GM23338 (cell line): ENCODE measurements around the gene PEAR1. TPM values are rescaled to one million over a fixed set of nuclear protein-coding genes. Genes with fewer than 3 reads are reported as not detected.

Experiments
- ATAC-seq: fragments of 200-7000 bp; cut with Tn5 transposase; 3 replicates; pipeline ENCODE4 v1.9.1; 2020
- DNase-seq: peaks from one replicate; pipeline ENCODE4 v3.0.0-alpha.2; 2015; ENCODE audit warnings: low spot score
- H2AFZ ChIP-seq: fragments of 200-600 bp; sonication (generic); 2 replicates; pipeline ENCODE4 v1.8.0; 2016; ENCODE audit warnings: antibody characterized with exemption, mild to moderate bottlenecking, moderate library complexity
- H3F3A ChIP-seq: fragments of 200-600 bp; sonication (generic); replicated peaks from 2 replicates; pipeline ENCODE4 v1.8.0; 2017; ENCODE audit warnings: antibody characterized with exemption, mixed run types, low read depth
- H3K27ac ChIP-seq: fragments of 200-600 bp; sonication (generic); 2 replicates; pipeline ENCODE4 v1.6.1; 2016; ENCODE audit warnings: low read depth
- H3K27me3 ChIP-seq: fragments of 200-600 bp; sonication (generic); 2 replicates; pipeline ENCODE4 v1.8.0; 2016; ENCODE audit warnings: mild to moderate bottlenecking, mixed run types, moderate library complexity; ENCODE audit not compliant: insufficient read depth
- H3K36me3 ChIP-seq: fragments of 200-600 bp; sonication (generic); 2 replicates; pipeline ENCODE4 v1.8.0; 2016; ENCODE audit warnings: mild to moderate bottlenecking; ENCODE audit not compliant: insufficient read depth
- H3K4me1 ChIP-seq: fragments of 200-600 bp; sonication (generic); 2 replicates; pipeline ENCODE4 v1.8.0; 2016; ENCODE audit warnings: mild to moderate bottlenecking, moderate library complexity; ENCODE audit not compliant: insufficient read depth
- H3K4me2 ChIP-seq: fragments of 200-600 bp; sonication (generic); 2 replicates; pipeline ENCODE4 v1.7.1; 2017; ENCODE audit warnings: mixed run types
- H3K4me3 ChIP-seq: fragments of 200-600 bp; sonication (generic); 2 replicates; pipeline ENCODE4 v1.6.1; 2016; ENCODE audit warnings: mixed run types
- H3K79me2 ChIP-seq: fragments of 200-600 bp; sonication (generic); replicated peaks from 2 replicates; pipeline ENCODE4 v1.8.0; 2017; ENCODE audit warnings: mild to moderate bottlenecking; ENCODE audit not compliant: insufficient read depth
- H3K9me2 ChIP-seq: fragments of 200-600 bp; sonication (generic); 2 replicates; pipeline ENCODE4 v1.8.0; 2017; ENCODE audit not compliant: insufficient read depth
- H4K20me1 ChIP-seq: fragments of 200-600 bp; sonication (generic); replicated peaks from 2 replicates; pipeline ENCODE4 v1.8.0; 2017; ENCODE audit warnings: mild to moderate bottlenecking; ENCODE audit not compliant: insufficient read depth
- H3K27ac Mint-ChIP-seq: 2 replicates; pipeline ENCODE4 v1.8.0; 2020; ENCODE audit warnings: inconsistent platforms, mild to moderate bottlenecking, moderate library complexity, mixed read lengths
- H3K27me3 Mint-ChIP-seq: 3 replicates; pipeline ENCODE4 v1.8.0; 2022; ENCODE audit warnings: low read depth, mild to moderate bottlenecking, moderate library complexity, mixed read lengths, inconsistent platforms; ENCODE audit not compliant: insufficient read depth, poor library complexity
- H3K36me3 Mint-ChIP-seq: 3 replicates; pipeline ENCODE4 v1.8.0; 2021; ENCODE audit warnings: low read depth, mild to moderate bottlenecking, inconsistent platforms, moderate library complexity, mixed read lengths
- H3K4me1 Mint-ChIP-seq: 3 replicates; pipeline ENCODE4 v1.8.0; 2020; ENCODE audit warnings: mild to moderate bottlenecking, inconsistent platforms, mixed read lengths
- H3K4me3 Mint-ChIP-seq: 3 replicates; pipeline ENCODE4 v1.8.0; 2021; ENCODE audit warnings: moderate library complexity, mild to moderate bottlenecking, inconsistent platforms, mixed read lengths
- H3K9me3 Mint-ChIP-seq: 3 replicates; pipeline ENCODE4 v1.8.0; 2020; ENCODE audit warnings: moderate library complexity, mild to moderate bottlenecking, inconsistent platforms, mixed read lengths
- CREB1 ChIP-seq: fragments of 250-450 bp; sonication (Bioruptor Pico); IDR thresholded peaks from 2 replicates; pipeline ENCODE4 v1.5.0; 2020; ENCODE audit warnings: low read depth, mild to moderate bottlenecking, moderate library complexity
- EZH2 ChIP-seq: fragments of 200-600 bp; sonication (generic); IDR thresholded peaks from one replicate; pipeline ENCODE4 v1.8.0; 2017; ENCODE audit warnings: antibody characterized with exemption, mild to moderate bottlenecking, low read depth; ENCODE audit not compliant: unreplicated experiment
- EZH2phosphoT487 ChIP-seq: fragments of 200-600 bp; sonication (generic); IDR thresholded peaks from one replicate; pipeline ENCODE4 v1.8.1; 2018; ENCODE audit warnings: antibody characterized with exemption; ENCODE audit not compliant: unreplicated experiment
- JUNB ChIP-seq: IDR thresholded peaks from one replicate; pipeline ENCODE4 v1.6.1; 2016; ENCODE audit warnings: antibody characterized with exemption; ENCODE audit not compliant: unreplicated experiment
- NANOG ChIP-seq: IDR thresholded peaks from 2 replicates; pipeline ENCODE4 v1.6.1; 2016; ENCODE audit warnings: antibody characterized with exemption, borderline replicate concordance
- POLR2AphosphoS5 ChIP-seq: IDR thresholded peaks from 2 replicates; pipeline ENCODE4 v1.6.1; 2016; ENCODE audit warnings: antibody characterized with exemption, low read depth
- STAT1 ChIP-seq: IDR thresholded peaks from one replicate; pipeline ENCODE4 v1.6.1; 2016; ENCODE audit warnings: antibody characterized with exemption; ENCODE audit not compliant: unreplicated experiment
- ZNF114 ChIP-seq: fragments of 250-450 bp; sonication (Bioruptor Pico); IDR thresholded peaks from 2 replicates; pipeline ENCODE4 v1.5.0; 2020; ENCODE audit warnings: mild to moderate bottlenecking, moderate library complexity
- ZNF331 ChIP-seq: fragments of 250-450 bp; sonication (Bioruptor Pico); IDR thresholded peaks from 2 replicates; pipeline ENCODE4 v1.5.0; 2020; ENCODE audit warnings: low read depth, mild to moderate bottlenecking, moderate library complexity
- polyA plus RNA-seq: library from polyadenylated mRNA; unstranded; fragments of >200 nt; fragmentation: Nextera tagmentation; extraction: Ambion mirVana; gene quantifications from 2 replicates; pipeline ENCODE4 v1.2.1, GENCODE V29; 2016
- total RNA-seq: library from RNA; depleted of rRNA; stranded (reverse); fragments of >200 nt; shearing (Covaris generic); gene quantifications from 2 replicates; pipeline ENCODE4 v1.2.3, GENCODE V29; 2014
- TF ChIP-seq, protein P1 (sequence below): fragments of 250-450 bp; sonication (Bioruptor Pico); IDR thresholded peaks from 2 replicates; pipeline ENCODE4 v1.5.0; 2020; ENCODE audit warnings: mild to moderate bottlenecking, moderate library complexity
- TF ChIP-seq, protein P2 (sequence below): IDR thresholded peaks from 2 replicates; pipeline ENCODE4 v1.6.1; 2016; ENCODE audit warnings: antibody characterized with exemption
- TF ChIP-seq, protein P3 (sequence below), 2 experiments: fragments of 200-600 bp in 1 of 2; sonication (generic) in 1 of 2; conservative IDR thresholded peaks; 2 replicates each; pipeline versions ENCODE4 v1.5.1 to v1.6.1; 2016 to 2017; ENCODE audit warnings: antibody characterized with exemption in 2 of 2, low read depth in 2 of 2, mild to moderate bottlenecking in 2 of 2, moderate library complexity in 1 of 2

Gene PEAR1
- total and polyA plus RNA-seq, 2 experiments from 2014 or later: 0.28 to 0.47 TPM

DNA sequence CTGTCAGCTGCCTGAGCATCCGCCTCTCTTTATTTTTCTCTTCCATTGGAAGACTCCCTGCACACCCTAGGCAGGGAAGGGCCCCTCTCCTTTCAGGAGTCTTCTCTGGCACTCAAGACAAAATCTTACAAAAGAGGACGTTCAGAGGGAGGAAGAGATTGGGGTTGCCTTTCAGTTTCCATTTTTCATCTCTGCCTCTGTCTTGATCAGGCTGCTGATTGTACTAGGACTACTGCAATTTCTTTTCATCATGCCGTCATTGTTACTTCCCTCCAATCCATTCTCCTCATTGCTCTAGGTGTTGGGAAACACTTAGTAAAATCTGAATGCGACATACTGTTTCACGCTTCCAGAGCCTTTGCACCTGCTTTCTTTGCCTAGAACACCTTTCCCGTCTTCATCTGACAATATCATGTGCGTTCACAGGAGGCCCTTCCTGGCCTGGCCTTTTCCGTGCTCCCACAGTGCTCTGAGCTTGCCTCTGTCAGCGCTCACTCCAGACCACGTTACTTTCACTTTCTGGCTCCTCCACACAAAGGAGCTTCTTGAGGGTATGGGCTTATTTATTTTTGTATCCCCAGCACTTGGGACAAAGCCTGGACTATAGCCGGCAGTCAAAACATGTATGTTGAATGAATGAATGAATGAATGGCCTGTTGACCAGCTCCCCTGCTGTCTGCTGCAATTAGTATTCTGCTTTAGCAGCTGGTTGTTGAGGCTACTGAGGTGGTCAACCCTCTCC lies 37.9 kb downstream of the PEAR1 start (continued):
- TF ChIP-seq, protein P1, sequence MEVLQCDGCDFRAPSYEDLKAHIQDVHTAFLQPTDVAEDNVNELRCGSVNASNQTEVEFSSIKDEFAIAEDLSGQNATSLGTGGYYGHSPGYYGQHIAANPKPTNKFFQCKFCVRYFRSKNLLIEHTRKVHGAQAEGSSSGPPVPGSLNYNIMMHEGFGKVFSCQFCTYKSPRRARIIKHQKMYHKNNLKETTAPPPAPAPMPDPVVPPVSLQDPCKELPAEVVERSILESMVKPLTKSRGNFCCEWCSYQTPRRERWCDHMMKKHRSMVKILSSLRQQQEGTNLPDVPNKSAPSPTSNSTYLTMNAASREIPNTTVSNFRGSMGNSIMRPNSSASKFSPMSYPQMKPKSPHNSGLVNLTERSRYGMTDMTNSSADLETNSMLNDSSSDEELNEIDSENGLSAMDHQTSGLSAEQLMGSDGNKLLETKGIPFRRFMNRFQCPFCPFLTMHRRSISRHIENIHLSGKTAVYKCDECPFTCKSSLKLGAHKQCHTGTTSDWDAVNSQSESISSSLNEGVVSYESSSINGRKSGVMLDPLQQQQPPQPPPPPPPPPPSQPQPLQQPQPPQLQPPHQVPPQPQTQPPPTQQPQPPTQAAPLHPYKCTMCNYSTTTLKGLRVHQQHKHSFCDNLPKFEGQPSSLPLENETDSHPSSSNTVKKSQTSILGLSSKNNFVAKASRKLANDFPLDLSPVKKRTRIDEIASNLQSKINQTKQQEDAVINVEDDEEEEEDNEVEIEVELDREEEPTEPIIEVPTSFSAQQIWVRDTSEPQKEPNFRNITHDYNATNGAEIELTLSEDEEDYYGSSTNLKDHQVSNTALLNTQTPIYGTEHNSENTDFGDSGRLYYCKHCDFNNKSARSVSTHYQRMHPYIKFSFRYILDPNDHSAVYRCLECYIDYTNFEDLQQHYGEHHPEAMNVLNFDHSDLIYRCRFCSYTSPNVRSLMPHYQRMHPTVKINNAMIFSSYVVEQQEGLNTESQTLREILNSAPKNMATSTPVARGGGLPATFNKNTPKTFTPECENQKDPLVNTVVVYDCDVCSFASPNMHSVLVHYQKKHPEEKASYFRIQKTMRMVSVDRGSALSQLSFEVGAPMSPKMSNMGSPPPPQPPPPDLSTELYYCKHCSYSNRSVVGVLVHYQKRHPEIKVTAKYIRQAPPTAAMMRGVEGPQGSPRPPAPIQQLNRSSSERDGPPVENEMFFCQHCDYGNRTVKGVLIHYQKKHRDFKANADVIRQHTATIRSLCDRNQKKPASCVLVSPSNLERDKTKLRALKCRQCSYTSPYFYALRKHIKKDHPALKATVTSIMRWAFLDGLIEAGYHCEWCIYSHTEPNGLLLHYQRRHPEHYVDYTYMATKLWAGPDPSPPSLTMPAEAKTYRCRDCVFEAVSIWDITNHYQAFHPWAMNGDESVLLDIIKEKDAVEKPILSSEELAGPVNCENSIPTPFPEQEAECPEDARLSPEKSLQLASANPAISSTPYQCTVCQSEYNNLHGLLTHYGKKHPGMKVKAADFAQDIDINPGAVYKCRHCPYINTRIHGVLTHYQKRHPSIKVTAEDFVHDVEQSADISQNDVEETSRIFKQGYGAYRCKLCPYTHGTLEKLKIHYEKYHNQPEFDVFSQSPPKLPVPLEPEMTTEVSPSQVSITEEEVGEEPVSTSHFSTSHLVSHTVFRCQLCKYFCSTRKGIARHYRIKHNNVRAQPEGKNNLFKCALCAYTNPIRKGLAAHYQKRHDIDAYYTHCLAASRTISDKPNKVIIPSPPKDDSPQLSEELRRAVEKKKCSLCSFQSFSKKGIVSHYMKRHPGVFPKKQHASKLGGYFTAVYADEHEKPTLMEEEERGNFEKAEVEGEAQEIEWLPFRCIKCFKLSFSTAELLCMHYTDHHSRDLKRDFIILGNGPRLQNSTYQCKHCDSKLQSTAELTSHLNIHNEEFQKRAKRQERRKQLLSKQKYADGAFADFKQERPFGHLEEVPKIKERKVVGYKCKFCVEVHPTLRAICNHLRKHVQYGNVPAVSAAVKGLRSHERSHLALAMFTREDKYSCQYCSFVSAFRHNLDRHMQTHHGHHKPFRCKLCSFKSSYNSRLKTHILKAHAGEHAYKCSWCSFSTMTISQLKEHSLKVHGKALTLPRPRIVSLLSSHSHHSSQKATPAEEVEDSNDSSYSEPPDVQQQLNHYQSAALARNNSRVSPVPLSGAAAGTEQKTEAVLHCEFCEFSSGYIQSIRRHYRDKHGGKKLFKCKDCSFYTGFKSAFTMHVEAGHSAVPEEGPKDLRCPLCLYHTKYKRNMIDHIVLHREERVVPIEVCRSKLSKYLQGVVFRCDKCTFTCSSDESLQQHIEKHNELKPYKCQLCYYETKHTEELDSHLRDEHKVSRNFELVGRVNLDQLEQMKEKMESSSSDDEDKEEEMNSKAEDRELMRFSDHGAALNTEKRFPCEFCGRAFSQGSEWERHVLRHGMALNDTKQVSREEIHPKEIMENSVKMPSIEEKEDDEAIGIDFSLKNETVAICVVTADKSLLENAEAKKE: no peak
- no peak for TF ChIP-seq ZNF331 (CRISPR knock-in tag)
- TF ChIP-seq EZH2: no peak

DNA sequence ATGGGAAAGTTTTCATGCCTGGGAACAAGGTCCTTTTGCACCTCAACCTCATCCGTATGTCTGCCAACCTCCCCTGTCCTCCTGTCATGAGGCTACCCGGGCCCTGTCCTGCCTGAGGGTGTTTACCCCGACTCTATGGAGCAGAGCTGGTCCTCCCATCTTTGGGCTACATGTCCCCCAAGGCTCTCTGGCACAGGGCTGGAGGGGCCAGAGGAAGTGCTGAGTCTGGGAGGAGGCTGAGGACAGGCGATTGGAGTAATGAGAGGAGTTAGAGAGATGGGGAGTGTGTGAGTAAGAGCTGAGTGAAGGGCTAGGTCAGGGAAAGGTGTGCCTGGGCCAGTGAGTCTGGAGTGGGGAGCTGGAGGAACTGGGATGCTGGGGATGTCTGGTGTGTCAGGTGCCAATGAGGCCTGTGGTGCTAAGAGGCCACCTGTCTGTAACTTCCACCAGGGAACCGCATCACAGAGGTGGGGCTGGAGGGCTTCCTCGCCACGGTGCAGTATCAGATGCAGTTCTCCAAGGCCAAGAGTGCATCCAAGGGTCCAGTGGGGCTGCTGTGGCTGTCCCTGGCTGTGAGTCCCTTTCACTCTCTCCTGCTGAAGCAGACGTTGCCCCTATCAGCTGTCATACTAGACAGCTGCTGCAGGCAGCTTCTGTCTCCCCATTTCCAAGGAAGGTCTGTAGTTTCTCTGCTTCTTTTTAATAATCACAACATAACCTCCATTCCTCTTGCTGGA lies 38.6 kb downstream of the PEAR1 start:
- Histone ChIP-seq H3K27me3 (peaks cover 42% of the 10 kb centered on the region), H3K36me3 (no peaks in the 10 kb centered on the region), H2AFZ (no peak overlapping the region), H3K9me2 (no peaks in the 10 kb centered on the region), H3K4me2 (no peak overlapping the region), H3K4me3 (no peak overlapping the region), H3K79me2 (no peaks in the 10 kb centered on the region), H3F3A (no peaks in the 10 kb centered on the region), H3K27ac (no peak overlapping the region), H3K4me1 (no peaks in the 10 kb centered on the region; the same call in 1 of the 2 replicates), H4K20me1 (no peaks in the 10 kb centered on the region)
- ATAC-seq: no peak
- no peak for DNase-seq
- Mint-ChIP-seq H3K4me3 (no peak overlapping the region), H3K36me3 (peaks cover 6% of the 10 kb centered on the region), H3K27ac (no peak overlapping the region), H3K27me3 (peaks cover 50% of the 10 kb centered on the region), H3K9me3 (no peaks in the 10 kb centered on the region; the same call in 2 of the 3 replicates), H3K4me1 (peaks cover 43% of the 10 kb centered on the region)
- TF ChIP-seq ZNF114 (CRISPR knock-in tag) (no peak), ZNF331 (CRISPR knock-in tag) (no peak), NANOG (no peak), POLR2AphosphoS5 (no peak; the same call in 1 of the 2 replicates), JUNB (no peak), EZH2 (no peak), STAT1 (no peak), EZH2phosphoT487 (no peak), CREB1 (CRISPR knock-in tag) (no peak)
- TF ChIP-seq, protein P2, sequence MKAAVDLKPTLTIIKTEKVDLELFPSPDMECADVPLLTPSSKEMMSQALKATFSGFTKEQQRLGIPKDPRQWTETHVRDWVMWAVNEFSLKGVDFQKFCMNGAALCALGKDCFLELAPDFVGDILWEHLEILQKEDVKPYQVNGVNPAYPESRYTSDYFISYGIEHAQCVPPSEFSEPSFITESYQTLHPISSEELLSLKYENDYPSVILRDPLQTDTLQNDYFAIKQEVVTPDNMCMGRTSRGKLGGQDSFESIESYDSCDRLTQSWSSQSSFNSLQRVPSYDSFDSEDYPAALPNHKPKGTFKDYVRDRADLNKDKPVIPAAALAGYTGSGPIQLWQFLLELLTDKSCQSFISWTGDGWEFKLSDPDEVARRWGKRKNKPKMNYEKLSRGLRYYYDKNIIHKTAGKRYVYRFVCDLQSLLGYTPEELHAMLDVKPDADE: no peak
- TF ChIP-seq, protein P3, sequence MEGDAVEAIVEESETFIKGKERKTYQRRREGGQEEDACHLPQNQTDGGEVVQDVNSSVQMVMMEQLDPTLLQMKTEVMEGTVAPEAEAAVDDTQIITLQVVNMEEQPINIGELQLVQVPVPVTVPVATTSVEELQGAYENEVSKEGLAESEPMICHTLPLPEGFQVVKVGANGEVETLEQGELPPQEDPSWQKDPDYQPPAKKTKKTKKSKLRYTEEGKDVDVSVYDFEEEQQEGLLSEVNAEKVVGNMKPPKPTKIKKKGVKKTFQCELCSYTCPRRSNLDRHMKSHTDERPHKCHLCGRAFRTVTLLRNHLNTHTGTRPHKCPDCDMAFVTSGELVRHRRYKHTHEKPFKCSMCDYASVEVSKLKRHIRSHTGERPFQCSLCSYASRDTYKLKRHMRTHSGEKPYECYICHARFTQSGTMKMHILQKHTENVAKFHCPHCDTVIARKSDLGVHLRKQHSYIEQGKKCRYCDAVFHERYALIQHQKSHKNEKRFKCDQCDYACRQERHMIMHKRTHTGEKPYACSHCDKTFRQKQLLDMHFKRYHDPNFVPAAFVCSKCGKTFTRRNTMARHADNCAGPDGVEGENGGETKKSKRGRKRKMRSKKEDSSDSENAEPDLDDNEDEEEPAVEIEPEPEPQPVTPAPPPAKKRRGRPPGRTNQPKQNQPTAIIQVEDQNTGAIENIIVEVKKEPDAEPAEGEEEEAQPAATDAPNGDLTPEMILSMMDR (conservative IDR thresholded peaks at IDR 0.05; ENCODE audit: low read depth in 2 of 2): no peak
